ENCODE results near the gene AK5.

AK5 gene

GRCh38 chr1:77461691-77462090 lies 179.9 kb downstream of the AK5 start:
- DNase-seq, result no peak

GRCh38 chr1:77463216-77463615 lies 181.4 kb downstream of the AK5 start:
- no peak for DNase-seq

- DNase-seq, result no peak
Measured at GRCh38 chr1:77465139-77465538, 183.3 kb downstream of the AK5 start.

GRCh38 chr1:77465922-77466321 lies 184.1 kb downstream of the AK5 start:
- no peak for DNase-seq

- no peak for DNase-seq
Measured at GRCh38 chr1:77467021-77467595, 185.3 kb downstream of the AK5 start.

GRCh38 chr1:77467741-77468140 lies 185.9 kb downstream of the AK5 start:
- no peak for DNase-seq

GRCh38 chr1:77468257-77468948 lies 186.6 kb downstream of the AK5 start:
- DNase-seq, result no peak

- DNase-seq, result no peak
Measured at GRCh38 chr1:77468949-77469710, 187.3 kb downstream of the AK5 start.

- DNase-seq, result no peak
Measured at GRCh38 chr1:77471691-77472090, 189.9 kb downstream of the AK5 start.

GRCh38 chr1:77473690-77474089 lies 191.9 kb downstream of the AK5 start:
- no peak for DNase-seq

GRCh38 chr1:77475641-77476040 lies 193.8 kb downstream of the AK5 start:
- DNase-seq, result no peak

GRCh38 chr1:77476475-77476874 lies 194.7 kb downstream of the AK5 start:
- DNase-seq, result peak; percentile 17

GRCh38 chr1:77484334-77484733 lies 202.5 kb downstream of the AK5 start:
- no peak for DNase-seq

GRCh38 chr1:77484926-77485325 lies 203.1 kb downstream of the AK5 start:
- DNase-seq, result no peak

GRCh38 chr1:77487631-77488030 lies 205.8 kb downstream of the AK5 start:
- peak; percentile 78 for DNase-seq

GRCh38 chr1:77489910-77490309 lies 208.1 kb downstream of the AK5 start:
- DNase-seq, result no peak

- no peak for DNase-seq
Measured at GRCh38 chr1:77494026-77494425, 212.2 kb downstream of the AK5 start.

GRCh38 chr1:77498918-77499317 lies 217.1 kb downstream of the AK5 start:
- no peak for DNase-seq

- no peak for DNase-seq
Measured at GRCh38 chr1:77499466-77499865, 217.6 kb downstream of the AK5 start.

- no peak for DNase-seq
Measured at GRCh38 chr1:77504986-77505385, 223.2 kb downstream of the AK5 start.

GRCh38 chr1:77506771-77507170 lies 225.0 kb downstream of the AK5 start:
- no peak for DNase-seq

GRCh38 chr1:77509051-77509492 lies 227.3 kb downstream of the AK5 start:
- DNase-seq, result no peak

- no peak for DNase-seq
Measured at GRCh38 chr1:77509898-77510297, 228.1 kb downstream of the AK5 start.

- DNase-seq, result no peak
Measured at GRCh38 chr1:77511440-77511840, 229.6 kb downstream of the AK5 start.

All from NCI-H2227 treated with DMSO at 0.1 percent for 48 hours (cell line).